ENCODE results near the gene LAMP2. TPM values are rescaled to one million over a fixed set of nuclear protein-coding genes. Genes with fewer than 3 reads are reported as not detected.
A peak's percentile ranks its signal among the peaks of the same experiment; 100 is the strongest.

Gene LAMP2
- total and polyA plus RNA-seq, 9 of the 15 experiments (the other 6 are each of a cell fraction or from before 2014, with no cell fraction given), result 22.3 to 77.7 (median 48.6) TPM

GRCh38 chrX:120485315-120485637, 16.2 kb upstream of the LAMP2 start:
- DNase-seq (ENCODE audit: extremely low read depth in 1 of 4, low spot score in 3 of 4), result peak in 2 of 4 experiments; percentile 14 to 27
- POLR2A ChIA-PET, result interaction anchor here (0.6 kb wide), 2 partner anchors 56 to 252 kb away, joined by 3 to 4 read pairs; no protein-coding TSS in a partner anchor
- Histone ChIP-seq H3K27ac (ENCODE audit: extremely low read depth, low read depth, low read length) (peak overlapping the region; percentile 96), H3K9me3 (replicated peaks; ENCODE audit: control insufficient read depth, insufficient read depth, low read depth, low read length) (no peaks in the 10 kb centered on the region), H3K4me2 (ENCODE audit: insufficient read depth, low read length) (peak overlapping the region; percentile 80), H4K20me1 (replicated peaks; ENCODE audit: control insufficient read depth, insufficient read depth, low read length) (no peaks in the 10 kb centered on the region), H3K9me1 (ENCODE audit: control insufficient read depth, insufficient read depth, low read length) (no peaks in the 10 kb centered on the region), H3K9ac (ENCODE audit: insufficient read depth in 1 of 2, low read depth in 2 of 2, low read length in 2 of 2) (peak overlapping the region in 1 of 2 experiments; percentile 77; a peak in 2 of 4 replicates), H3K27me3 (ENCODE audit: control insufficient read depth in 2 of 2, insufficient read depth in 2 of 2, low read length in 2 of 2) (no peaks in the 10 kb centered on the region), H3K4me3 (no peak overlapping the region; the same call in 1 of the 2 replicates), H2AFZ (ENCODE audit: low read depth, low read length) (peak overlapping the region; percentile 97), H3K36me3 (ENCODE audit: control insufficient read depth, insufficient read depth, low read length) (no peaks in the 10 kb centered on the region), H3K4me1 (replicated peaks in 1 of 2; ENCODE audit: control insufficient read depth in 2 of 2, insufficient read depth in 2 of 2, low read length in 2 of 2) (peaks cover 20 to 29% of the 10 kb centered on the region in 2 experiments; a peak in 4 of 5 replicates), H3K79me2 (ENCODE audit: control insufficient read depth, insufficient read depth, low read length) (no peaks in the 10 kb centered on the region)
- intact Hi-C loops (cut with micrococcal nuclease) (no loop called here), in situ Hi-C loops (cut with MboI) (no loop called here)
- no TSS peak for BruUV-seq (replicated peaks)
- no peak for FAIRE-seq
- CTCF ChIA-PET (ENCODE audit: low intra/inter-chr PET ratio), result no interaction called here
- 38% methylated on average over 3 of the region's 3 CpGs for WGBS (ENCODE audit: insufficient coverage, low coverage, missing lambda C conversion rate)
- ATAC-seq, result peak; percentile 32
- TF ChIP-seq ZNF512 (tag; IDR thresholded peaks at IDR 0.05) (no peak), KDM2B (CRISPR knock-in tag; IDR thresholded peaks at IDR 0.05) (no peak), RHOXF2B (CRISPR knock-in tag; conservative IDR thresholded peaks at IDR 0.05) (no peak), SFPQ (IDR thresholded peaks at IDR 0.05; ENCODE audit: low read depth, low read length) (no peak), CBX2 (IDR thresholded peaks at IDR 0.05; ENCODE audit: insufficient read depth, low read length, poor library complexity, severe bottlenecking) (no peak), ZNF23 (CRISPR knock-in tag; IDR thresholded peaks at IDR 0.05) (no peak), ZBTB49 (CRISPR knock-in tag; IDR thresholded peaks at IDR 0.05; ENCODE audit: borderline replicate concordance) (no peak), ZNF586 (CRISPR knock-in tag; conservative IDR thresholded peaks at IDR 0.05) (no peak), PCBP1 (IDR thresholded peaks at IDR 0.05; ENCODE audit: low read depth, low read length, poor library complexity, severe bottlenecking) (no peak)

Data from K562 (cell line).